NCI-H748 treated with DMSO at 0.1 percent for 48 hours (cell line): Measurements from ENCODE around the gene GRIA4.
"Not testable (repeated sequence)": the region's sequence is repeated elsewhere in the genome, so short reads cannot be mapped to it uniquely, and the experiment has no call there.

ENCODE experiments used
- DNase-seq: peaks from one replicate; lab custom pipeline; 2025; lab: John Stamatoyannopoulos, UW

GRIA4 gene

GRCh38 chr11:105719073-105719822, 109.4 kb downstream of the GRIA4 start:
- peak; percentile 61 for DNase-seq

GRCh38 chr11:105720096-105720495, 110.2 kb downstream of the GRIA4 start:
- DNase-seq = no peak

- no peak for DNase-seq
Observed at GRCh38 chr11:105723269-105723668, 113.4 kb downstream of the GRIA4 start.

GRCh38 chr11:105732611-105733010, 122.7 kb downstream of the GRIA4 start:
- no peak for DNase-seq

GRCh38 chr11:105734426-105734825, 124.6 kb downstream of the GRIA4 start:
- DNase-seq = no peak

GRCh38 chr11:105738251-105738650, 128.4 kb downstream of the GRIA4 start:
- DNase-seq = no peak

GRCh38 chr11:105738986-105739795, 129.3 kb downstream of the GRIA4 start:
- no peak for DNase-seq

GRCh38 chr11:105740164-105740903, 130.5 kb downstream of the GRIA4 start:
- DNase-seq = no peak

GRCh38 chr11:105741488-105742020, 131.7 kb downstream of the GRIA4 start:
- DNase-seq = no peak

GRCh38 chr11:105754260-105754659, 144.4 kb downstream of the GRIA4 start:
- no peak for DNase-seq

GRCh38 chr11:105754716-105755115, 144.8 kb downstream of the GRIA4 start:
- no peak for DNase-seq

- no peak for DNase-seq
Observed at GRCh38 chr11:105757107-105757506, 147.2 kb downstream of the GRIA4 start.

GRCh38 chr11:105763594-105763993, 153.7 kb downstream of the GRIA4 start:
- DNase-seq = no peak

- DNase-seq = peak; percentile 0
Observed at GRCh38 chr11:105767931-105768330, 158.1 kb downstream of the GRIA4 start.

GRCh38 chr11:105769627-105770026, 159.8 kb downstream of the GRIA4 start:
- no peak for DNase-seq

GRCh38 chr11:105773452-105773851, 163.6 kb downstream of the GRIA4 start:
- DNase-seq = not testable (repeated sequence)

- DNase-seq = no peak
Observed at GRCh38 chr11:105774899-105775298, 165.0 kb downstream of the GRIA4 start.

- DNase-seq = no peak
Observed at GRCh38 chr11:105780781-105781525, 171.1 kb downstream of the GRIA4 start.

GRCh38 chr11:105781807-105782206, 171.9 kb downstream of the GRIA4 start:
- DNase-seq = peak; percentile 63

- DNase-seq = no peak
Observed at GRCh38 chr11:105783216-105783615, 173.3 kb downstream of the GRIA4 start.

GRCh38 chr11:105785850-105786249, 176.0 kb downstream of the GRIA4 start:
- not testable (repeated sequence) for DNase-seq

- no peak for DNase-seq
Observed at GRCh38 chr11:105786741-105787140, 176.9 kb downstream of the GRIA4 start.
